ENCODE measurements around the gene PSMD13.

Gene PSMD13

GRCh38 chr11:244376-244775 lies 7.6 kb downstream of the PSMD13 start:
- Histone ChIP-seq H3K36me3 (ENCODE audit: control insufficient read depth, low read length) (peaks cover 91% of the 10 kb centered on the region), H3K9me2 (replicated peaks; ENCODE audit: control insufficient read depth, low read length) (no peaks in the 10 kb centered on the region), H3K4me3 (ENCODE audit: low read length) (no peak overlapping the region), H3K9me3 (ENCODE audit: control insufficient read depth, insufficient read depth, low read length) (no peaks in the 10 kb centered on the region), H3K27ac (ENCODE audit: low read depth, low read length) (no peak overlapping the region), H3K27me3 (ENCODE audit: control insufficient read depth, low read length) (no peaks in the 10 kb centered on the region), H3K4me2 (ENCODE audit: low read length) (no peak overlapping the region), H4K20me1 (ENCODE audit: control insufficient read depth, insufficient read depth, low read depth, low read length) (no peaks in the 10 kb centered on the region; the same call in 1 of the 2 replicates), H3F3A (ENCODE audit: control insufficient read depth, insufficient read depth) (no peaks in the 10 kb centered on the region), H3K4me1 (ENCODE audit: control insufficient read depth, low read length) (no peaks in the 10 kb centered on the region), H3K79me2 (ENCODE audit: control insufficient read depth, low read length) (peaks cover 35% of the 10 kb centered on the region)
- TF ChIP-seq, protein P1, sequence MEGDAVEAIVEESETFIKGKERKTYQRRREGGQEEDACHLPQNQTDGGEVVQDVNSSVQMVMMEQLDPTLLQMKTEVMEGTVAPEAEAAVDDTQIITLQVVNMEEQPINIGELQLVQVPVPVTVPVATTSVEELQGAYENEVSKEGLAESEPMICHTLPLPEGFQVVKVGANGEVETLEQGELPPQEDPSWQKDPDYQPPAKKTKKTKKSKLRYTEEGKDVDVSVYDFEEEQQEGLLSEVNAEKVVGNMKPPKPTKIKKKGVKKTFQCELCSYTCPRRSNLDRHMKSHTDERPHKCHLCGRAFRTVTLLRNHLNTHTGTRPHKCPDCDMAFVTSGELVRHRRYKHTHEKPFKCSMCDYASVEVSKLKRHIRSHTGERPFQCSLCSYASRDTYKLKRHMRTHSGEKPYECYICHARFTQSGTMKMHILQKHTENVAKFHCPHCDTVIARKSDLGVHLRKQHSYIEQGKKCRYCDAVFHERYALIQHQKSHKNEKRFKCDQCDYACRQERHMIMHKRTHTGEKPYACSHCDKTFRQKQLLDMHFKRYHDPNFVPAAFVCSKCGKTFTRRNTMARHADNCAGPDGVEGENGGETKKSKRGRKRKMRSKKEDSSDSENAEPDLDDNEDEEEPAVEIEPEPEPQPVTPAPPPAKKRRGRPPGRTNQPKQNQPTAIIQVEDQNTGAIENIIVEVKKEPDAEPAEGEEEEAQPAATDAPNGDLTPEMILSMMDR (IDR thresholded peaks at IDR 0.05; ENCODE audit: low read depth, low read length, poor library complexity, severe bottlenecking), result no peak
- no peak for TF ChIP-seq EZH2phosphoT487 (IDR thresholded peaks at IDR 0.05; ENCODE audit: borderline replicate concordance, low read length)

- Histone ChIP-seq H3F3A (ENCODE audit: control insufficient read depth, insufficient read depth) (peaks cover 9% of the 10 kb centered on the region), H3K4me1 (ENCODE audit: control insufficient read depth, low read length) (no peaks in the 10 kb centered on the region), H3K79me2 (ENCODE audit: control insufficient read depth, low read length) (no peaks in the 10 kb centered on the region), H3K4me3 (ENCODE audit: low read length) (no peak overlapping the region), H4K20me1 (ENCODE audit: control insufficient read depth, insufficient read depth, low read depth, low read length) (peaks cover 3% of the 10 kb centered on the region; the same call in 1 of the 2 replicates), H3K36me3 (ENCODE audit: control insufficient read depth, low read length) (peaks cover 91% of the 10 kb centered on the region), H3K27me3 (ENCODE audit: control insufficient read depth, low read length) (no peaks in the 10 kb centered on the region), H3K9me2 (replicated peaks; ENCODE audit: control insufficient read depth, low read length) (no peaks in the 10 kb centered on the region), H3K9me3 (ENCODE audit: control insufficient read depth, insufficient read depth, low read length) (no peaks in the 10 kb centered on the region), H3K27ac (ENCODE audit: low read depth, low read length) (no peak overlapping the region), H3K4me2 (ENCODE audit: low read length) (no peak overlapping the region)
- no peak for TF ChIP-seq EZH2phosphoT487 (IDR thresholded peaks at IDR 0.05; ENCODE audit: borderline replicate concordance, low read length)
- TF ChIP-seq, protein P1 (IDR thresholded peaks at IDR 0.05; ENCODE audit: low read depth, low read length, poor library complexity, severe bottlenecking), result no peak
Measured at GRCh38 chr11:249062-249461, 12.3 kb downstream of the PSMD13 start.

GRCh38 chr11:250274-250673 lies 13.5 kb downstream of the PSMD13 start:
- no peak overlapping the region for H3K27ac ChIP-seq (ENCODE audit: low read depth, low read length)

More at GRCh38 chr11:250274-250673, 13.5 kb downstream of the PSMD13 start:
- H4K20me1 ChIP-seq (ENCODE audit: control insufficient read depth, insufficient read depth, low read depth, low read length), result peaks cover 3% of the 10 kb centered on the region; the same call in 1 of the 2 replicates
- peaks cover 80% of the 10 kb centered on the region for H3K36me3 ChIP-seq (ENCODE audit: control insufficient read depth, low read length)
- H3K79me2 ChIP-seq (ENCODE audit: control insufficient read depth, low read length), result no peaks in the 10 kb centered on the region
- no peaks in the 10 kb centered on the region for H3K27me3 ChIP-seq (ENCODE audit: control insufficient read depth, low read length)
- no peaks in the 10 kb centered on the region for H3K9me2 ChIP-seq (replicated peaks; ENCODE audit: control insufficient read depth, low read length)
- H3F3A ChIP-seq (ENCODE audit: control insufficient read depth, insufficient read depth), result peaks cover 15% of the 10 kb centered on the region
- no peak for TF ChIP-seq EZH2phosphoT487 (IDR thresholded peaks at IDR 0.05; ENCODE audit: borderline replicate concordance, low read length)
- TF ChIP-seq, protein P1 (IDR thresholded peaks at IDR 0.05; ENCODE audit: low read depth, low read length, poor library complexity, severe bottlenecking), result no peak
- no peak overlapping the region for H3K4me3 ChIP-seq (ENCODE audit: low read length)
- H3K9me3 ChIP-seq (ENCODE audit: control insufficient read depth, insufficient read depth, low read length), result no peaks in the 10 kb centered on the region
- H3K4me1 ChIP-seq (ENCODE audit: control insufficient read depth, low read length), result no peaks in the 10 kb centered on the region
- H3K4me2 ChIP-seq (ENCODE audit: low read length), result no peak overlapping the region
